Activated naive CD4-positive, alpha-beta T cell treated with anti-CD3 and anti-CD28 coated beads, Interleukin-2, amount 50 U/mL, for 24 hours (primary cell): ENCODE results near the gene SLC12A5.

Experiments used
- H3K27ac Mint-ChIP-seq: one replicate; pipeline ENCODE4 v1.8.0; 2021; ENCODE audit warnings: mild to moderate bottlenecking, mixed read lengths
- H3K27me3 Mint-ChIP-seq: one replicate; pipeline ENCODE4 v1.8.0; 2021; ENCODE audit warnings: mixed read lengths
- H3K36me3 Mint-ChIP-seq: one replicate; pipeline ENCODE4 v1.8.0; 2021; ENCODE audit warnings: mixed read lengths
- H3K4me1 Mint-ChIP-seq: one replicate; pipeline ENCODE4 v1.8.0; 2021; ENCODE audit warnings: mixed read lengths
- H3K4me3 Mint-ChIP-seq: one replicate; pipeline ENCODE4 v1.8.0; 2021; ENCODE audit warnings: mild to moderate bottlenecking, mixed read lengths
- H3K9me3 Mint-ChIP-seq: one replicate; pipeline ENCODE4 v1.8.0; 2021; ENCODE audit warnings: mixed read lengths

The SLC12A5 gene

GRCh38 chr20:46070215-46070900 is 41.3 kb downstream of the SLC12A5 start:
- H3K4me3 Mint-ChIP-seq = no peak overlapping the region
- H3K36me3 Mint-ChIP-seq = peaks cover 28% of the 10 kb centered on the region
- H3K9me3 Mint-ChIP-seq = no peaks in the 10 kb centered on the region
- H3K27me3 Mint-ChIP-seq = no peaks in the 10 kb centered on the region
- H3K27ac Mint-ChIP-seq = no peak overlapping the region
- H3K4me1 Mint-ChIP-seq = peaks cover 12% of the 10 kb centered on the region

- H3K4me1 Mint-ChIP-seq = peaks cover 12% of the 10 kb centered on the region
- H3K36me3 Mint-ChIP-seq = peaks cover 22% of the 10 kb centered on the region
- H3K9me3 Mint-ChIP-seq = no peaks in the 10 kb centered on the region
Observed at GRCh38 chr20:46071573-46071972, 42.6 kb downstream of the SLC12A5 start.

GRCh38 chr20:46073024-46073423 is 44.0 kb downstream of the SLC12A5 start:
- H3K27ac Mint-ChIP-seq = peak overlapping the region; percentile 33
- H3K4me1 Mint-ChIP-seq = peaks cover 12% of the 10 kb centered on the region
- no peak overlapping the region for H3K4me3 Mint-ChIP-seq
- no peaks in the 10 kb centered on the region for H3K9me3 Mint-ChIP-seq
- H3K27me3 Mint-ChIP-seq = no peaks in the 10 kb centered on the region
- H3K36me3 Mint-ChIP-seq = peaks cover 21% of the 10 kb centered on the region

More at GRCh38 chr20:46071573-46071972, 42.6 kb downstream of the SLC12A5 start:
- Mint-ChIP-seq H3K27ac (no peak overlapping the region), H3K4me3 (no peak overlapping the region), H3K27me3 (no peaks in the 10 kb centered on the region)

GRCh38 chr20:46073443-46073842 is 44.4 kb downstream of the SLC12A5 start:
- Mint-ChIP-seq H3K36me3 (peaks cover 17% of the 10 kb centered on the region), H3K4me1 (peaks cover 12% of the 10 kb centered on the region), H3K27me3 (no peaks in the 10 kb centered on the region), H3K27ac (peak overlapping the region; percentile 33), H3K9me3 (no peaks in the 10 kb centered on the region), H3K4me3 (no peak overlapping the region)

GRCh38 chr20:46074006-46074405 is 45.0 kb downstream of the SLC12A5 start:
- Mint-ChIP-seq H3K27ac (no peak overlapping the region), H3K4me1 (peaks cover 13% of the 10 kb centered on the region), H3K4me3 (no peak overlapping the region), H3K9me3 (no peaks in the 10 kb centered on the region), H3K27me3 (no peaks in the 10 kb centered on the region), H3K36me3 (peaks cover 14% of the 10 kb centered on the region)

- Mint-ChIP-seq H3K4me1 (peaks cover 30% of the 10 kb centered on the region), H3K27ac (no peak overlapping the region), H3K4me3 (no peak overlapping the region), H3K27me3 (no peaks in the 10 kb centered on the region), H3K9me3 (no peaks in the 10 kb centered on the region), H3K36me3 (peaks cover 7% of the 10 kb centered on the region)
Observed at GRCh38 chr20:46076806-46077205, 47.8 kb downstream of the SLC12A5 start.

- no peaks in the 10 kb centered on the region for H3K27me3 Mint-ChIP-seq
- H3K4me3 Mint-ChIP-seq = no peak overlapping the region
- H3K36me3 Mint-ChIP-seq = peaks cover 7% of the 10 kb centered on the region
- H3K4me1 Mint-ChIP-seq = peaks cover 40% of the 10 kb centered on the region
- no peak overlapping the region for H3K27ac Mint-ChIP-seq
- H3K9me3 Mint-ChIP-seq = no peaks in the 10 kb centered on the region
Observed at GRCh38 chr20:46077642-46078305, 48.8 kb downstream of the SLC12A5 start.

GRCh38 chr20:46078954-46079353 is 49.9 kb downstream of the SLC12A5 start:
- Mint-ChIP-seq H3K9me3 (no peaks in the 10 kb centered on the region), H3K27me3 (no peaks in the 10 kb centered on the region), H3K4me1 (peaks cover 48% of the 10 kb centered on the region), H3K4me3 (no peak overlapping the region), H3K36me3 (peaks cover 7% of the 10 kb centered on the region), H3K27ac (no peak overlapping the region)

GRCh38 chr20:46081074-46081473 is 52.1 kb downstream of the SLC12A5 start:
- no peaks in the 10 kb centered on the region for H3K36me3 Mint-ChIP-seq
- H3K9me3 Mint-ChIP-seq = no peaks in the 10 kb centered on the region
- no peak overlapping the region for H3K4me3 Mint-ChIP-seq
- no peaks in the 10 kb centered on the region for H3K27me3 Mint-ChIP-seq
- no peak overlapping the region for H3K27ac Mint-ChIP-seq
- H3K4me1 Mint-ChIP-seq = peaks cover 61% of the 10 kb centered on the region

GRCh38 chr20:46083101-46083500 is 54.1 kb downstream of the SLC12A5 start:
- H3K27ac Mint-ChIP-seq = no peak overlapping the region
- H3K9me3 Mint-ChIP-seq = no peaks in the 10 kb centered on the region
- peaks cover 81% of the 10 kb centered on the region for H3K4me1 Mint-ChIP-seq
- no peak overlapping the region for H3K4me3 Mint-ChIP-seq
- H3K36me3 Mint-ChIP-seq = peaks cover 3% of the 10 kb centered on the region
- H3K27me3 Mint-ChIP-seq = no peaks in the 10 kb centered on the region

GRCh38 chr20:46083531-46084061 is 54.6 kb downstream of the SLC12A5 start:
- Mint-ChIP-seq H3K27me3 (no peaks in the 10 kb centered on the region), H3K9me3 (no peaks in the 10 kb centered on the region), H3K4me1 (peaks cover 86% of the 10 kb centered on the region), H3K4me3 (no peak overlapping the region), H3K36me3 (peaks cover 3% of the 10 kb centered on the region), H3K27ac (no peak overlapping the region)

- Mint-ChIP-seq H3K4me1 (peaks cover 79% of the 10 kb centered on the region), H3K27me3 (no peaks in the 10 kb centered on the region), H3K27ac (no peak overlapping the region), H3K4me3 (no peak overlapping the region), H3K36me3 (peaks cover 3% of the 10 kb centered on the region), H3K9me3 (no peaks in the 10 kb centered on the region)
Observed at GRCh38 chr20:46084805-46085178, 55.8 kb downstream of the SLC12A5 start.

GRCh38 chr20:46085179-46085851 is 56.3 kb downstream of the SLC12A5 start:
- peaks cover 84% of the 10 kb centered on the region for H3K4me1 Mint-ChIP-seq
- no peak overlapping the region for H3K27ac Mint-ChIP-seq
- H3K4me3 Mint-ChIP-seq = peak overlapping the region; percentile 20

GRCh38 chr20:46087161-46087560 is 58.1 kb downstream of the SLC12A5 start:
- H3K27me3 Mint-ChIP-seq = no peaks in the 10 kb centered on the region
- peaks cover 76% of the 10 kb centered on the region for H3K4me1 Mint-ChIP-seq
- H3K27ac Mint-ChIP-seq = no peak overlapping the region
- peak overlapping the region; percentile 95 for H3K4me3 Mint-ChIP-seq
- peaks cover 3% of the 10 kb centered on the region for H3K36me3 Mint-ChIP-seq
- no peaks in the 10 kb centered on the region for H3K9me3 Mint-ChIP-seq

More at GRCh38 chr20:46085179-46085851, 56.3 kb downstream of the SLC12A5 start:
- no peaks in the 10 kb centered on the region for H3K27me3 Mint-ChIP-seq
- H3K9me3 Mint-ChIP-seq = no peaks in the 10 kb centered on the region
- peaks cover 3% of the 10 kb centered on the region for H3K36me3 Mint-ChIP-seq

- peak overlapping the region; percentile 95 for H3K4me3 Mint-ChIP-seq
- no peaks in the 10 kb centered on the region for H3K27me3 Mint-ChIP-seq
- H3K27ac Mint-ChIP-seq = peak overlapping the region; percentile 87
- peaks cover 62% of the 10 kb centered on the region for H3K4me1 Mint-ChIP-seq
- H3K9me3 Mint-ChIP-seq = no peaks in the 10 kb centered on the region
- peaks cover 3% of the 10 kb centered on the region for H3K36me3 Mint-ChIP-seq
Observed at GRCh38 chr20:46088409-46089166, 59.6 kb downstream of the SLC12A5 start.
